Measurements from ENCODE around the gene THBS1. TPM values are rescaled to one million over a fixed set of nuclear protein-coding genes. Genes with fewer than 3 reads are reported as not detected.
A peak's percentile ranks its signal among the peaks of the same experiment; 100 is the strongest.

THBS1 gene
- total RNA-seq, 1 experiment from 2014 or later: 37.1 TPM

DNA sequence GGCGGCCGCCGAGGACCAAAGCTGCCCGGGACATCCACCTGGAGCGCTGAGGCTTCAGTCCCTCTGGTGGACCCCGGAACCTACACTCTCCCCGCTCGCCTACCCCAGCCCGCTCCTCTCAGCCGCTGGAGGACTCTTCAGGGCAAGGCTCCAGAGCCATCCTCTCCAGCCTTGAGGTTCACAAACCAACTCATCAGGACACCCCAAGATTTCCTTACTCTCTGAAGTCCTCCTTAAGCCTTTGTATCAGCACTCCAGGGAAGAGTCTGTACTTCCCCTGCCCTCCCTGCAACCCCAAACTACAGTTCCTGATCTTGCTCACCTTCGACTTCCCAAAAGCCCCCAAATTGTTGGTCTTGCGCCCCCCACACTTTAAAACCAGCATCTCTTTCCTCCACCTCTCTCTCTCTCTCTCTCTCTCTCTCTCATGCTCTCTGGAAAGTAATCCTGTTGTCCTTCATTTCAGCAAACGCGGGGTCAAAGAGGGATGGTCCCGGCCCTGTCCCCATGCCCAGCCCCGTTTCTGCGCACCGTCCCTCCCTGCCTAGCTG lies 438 bp downstream of the THBS1 start (continued):
- TF ChIP-seq, protein P1, sequence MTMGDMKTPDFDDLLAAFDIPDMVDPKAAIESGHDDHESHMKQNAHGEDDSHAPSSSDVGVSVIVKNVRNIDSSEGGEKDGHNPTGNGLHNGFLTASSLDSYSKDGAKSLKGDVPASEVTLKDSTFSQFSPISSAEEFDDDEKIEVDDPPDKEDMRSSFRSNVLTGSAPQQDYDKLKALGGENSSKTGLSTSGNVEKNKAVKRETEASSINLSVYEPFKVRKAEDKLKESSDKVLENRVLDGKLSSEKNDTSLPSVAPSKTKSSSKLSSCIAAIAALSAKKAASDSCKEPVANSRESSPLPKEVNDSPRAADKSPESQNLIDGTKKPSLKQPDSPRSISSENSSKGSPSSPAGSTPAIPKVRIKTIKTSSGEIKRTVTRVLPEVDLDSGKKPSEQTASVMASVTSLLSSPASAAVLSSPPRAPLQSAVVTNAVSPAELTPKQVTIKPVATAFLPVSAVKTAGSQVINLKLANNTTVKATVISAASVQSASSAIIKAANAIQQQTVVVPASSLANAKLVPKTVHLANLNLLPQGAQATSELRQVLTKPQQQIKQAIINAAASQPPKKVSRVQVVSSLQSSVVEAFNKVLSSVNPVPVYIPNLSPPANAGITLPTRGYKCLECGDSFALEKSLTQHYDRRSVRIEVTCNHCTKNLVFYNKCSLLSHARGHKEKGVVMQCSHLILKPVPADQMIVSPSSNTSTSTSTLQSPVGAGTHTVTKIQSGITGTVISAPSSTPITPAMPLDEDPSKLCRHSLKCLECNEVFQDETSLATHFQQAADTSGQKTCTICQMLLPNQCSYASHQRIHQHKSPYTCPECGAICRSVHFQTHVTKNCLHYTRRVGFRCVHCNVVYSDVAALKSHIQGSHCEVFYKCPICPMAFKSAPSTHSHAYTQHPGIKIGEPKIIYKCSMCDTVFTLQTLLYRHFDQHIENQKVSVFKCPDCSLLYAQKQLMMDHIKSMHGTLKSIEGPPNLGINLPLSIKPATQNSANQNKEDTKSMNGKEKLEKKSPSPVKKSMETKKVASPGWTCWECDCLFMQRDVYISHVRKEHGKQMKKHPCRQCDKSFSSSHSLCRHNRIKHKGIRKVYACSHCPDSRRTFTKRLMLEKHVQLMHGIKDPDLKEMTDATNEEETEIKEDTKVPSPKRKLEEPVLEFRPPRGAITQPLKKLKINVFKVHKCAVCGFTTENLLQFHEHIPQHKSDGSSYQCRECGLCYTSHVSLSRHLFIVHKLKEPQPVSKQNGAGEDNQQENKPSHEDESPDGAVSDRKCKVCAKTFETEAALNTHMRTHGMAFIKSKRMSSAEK (CRISPR knock-in tag; IDR thresholded peaks at IDR 0.05; ENCODE audit: borderline replicate concordance): no peak
- TF ChIP-seq ESRRA (CRISPR knock-in tag; IDR thresholded peaks at IDR 0.05; ENCODE audit: borderline replicate concordance) (no peak), USF1 (CRISPR knock-in tag; IDR thresholded peaks at IDR 0.05) (0 out of 2 replicates have a peak, but pooled peaks have one; percentile 2), ZBTB43 (CRISPR knock-in tag; IDR thresholded peaks at IDR 0.05) (no peak), SMAD3 (CRISPR knock-in tag; IDR thresholded peaks at IDR 0.05; ENCODE audit: borderline replicate concordance) (no peak), NFE2L1 (CRISPR knock-in tag; IDR thresholded peaks at IDR 0.05) (0 out of 2 replicates have a peak, but pooled peaks have one; percentile 11), USF2 (CRISPR knock-in tag; IDR thresholded peaks at IDR 0.05) (no peak)
- TF ChIP-seq, protein P2, sequence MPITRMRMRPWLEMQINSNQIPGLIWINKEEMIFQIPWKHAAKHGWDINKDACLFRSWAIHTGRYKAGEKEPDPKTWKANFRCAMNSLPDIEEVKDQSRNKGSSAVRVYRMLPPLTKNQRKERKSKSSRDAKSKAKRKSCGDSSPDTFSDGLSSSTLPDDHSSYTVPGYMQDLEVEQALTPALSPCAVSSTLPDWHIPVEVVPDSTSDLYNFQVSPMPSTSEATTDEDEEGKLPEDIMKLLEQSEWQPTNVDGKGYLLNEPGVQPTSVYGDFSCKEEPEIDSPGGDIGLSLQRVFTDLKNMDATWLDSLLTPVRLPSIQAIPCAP (CRISPR knock-in tag; IDR thresholded peaks at IDR 0.05): no peak

DNA sequence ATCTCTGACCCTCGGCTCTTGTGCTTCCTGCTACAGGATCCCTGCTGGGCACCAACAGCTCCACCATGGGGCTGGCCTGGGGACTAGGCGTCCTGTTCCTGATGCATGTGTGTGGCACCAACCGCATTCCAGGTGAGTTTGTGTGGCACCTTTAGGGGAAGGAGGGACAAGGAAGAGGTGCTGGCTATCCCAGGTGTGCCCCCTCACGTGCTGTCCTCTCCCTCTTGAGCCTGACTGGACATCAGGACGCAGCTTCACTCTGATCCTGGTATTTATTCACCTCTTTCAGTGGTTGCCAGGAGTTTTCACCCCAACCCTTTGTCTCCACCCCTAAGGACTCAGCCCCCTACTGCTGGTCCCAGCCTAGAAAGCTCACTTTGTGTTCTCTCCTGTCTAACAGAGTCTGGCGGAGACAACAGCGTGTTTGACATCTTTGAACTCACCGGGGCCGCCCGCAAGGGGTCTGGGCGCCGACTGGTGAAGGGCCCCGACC lies 960 bp downstream of the THBS1 start:
- H3K36me3 Mint-ChIP-seq: peaks cover 42% of the 10 kb centered on the region
- ChIA-PET POLR2A (interaction anchor here (1.3 to 3.1 kb wide), 9 partner anchors 12 to 413 kb away, joined by 3 to 31 read pairs (median 8); no protein-coding TSS in a partner anchor), CTCF (interaction anchor here (0.6 to 5.4 kb wide), 16 partner anchors 17 to 874 kb away, joined by 3 to 44 read pairs (median 6); no protein-coding TSS in a partner anchor)
- ATAC-seq: peak; percentile 18
- H3K4me1 Mint-ChIP-seq: peaks cover 28% of the 10 kb centered on the region
- no peak for TF ChIP-seq GTF2I (CRISPR knock-in tag; conservative IDR thresholded peaks at IDR 0.05)
- H3K9me3 Mint-ChIP-seq: no peaks in the 10 kb centered on the region
- H3K27me3 Mint-ChIP-seq (ENCODE audit: low read depth): peaks cover 16% of the 10 kb centered on the region
- DNase-seq (ENCODE audit: low spot score): peak; percentile 68
- peak overlapping the region; percentile 83; the same call in 1 of the 2 replicates for H3K27ac Mint-ChIP-seq
- peak overlapping the region; percentile 87 for H3K4me3 Mint-ChIP-seq

DNA sequence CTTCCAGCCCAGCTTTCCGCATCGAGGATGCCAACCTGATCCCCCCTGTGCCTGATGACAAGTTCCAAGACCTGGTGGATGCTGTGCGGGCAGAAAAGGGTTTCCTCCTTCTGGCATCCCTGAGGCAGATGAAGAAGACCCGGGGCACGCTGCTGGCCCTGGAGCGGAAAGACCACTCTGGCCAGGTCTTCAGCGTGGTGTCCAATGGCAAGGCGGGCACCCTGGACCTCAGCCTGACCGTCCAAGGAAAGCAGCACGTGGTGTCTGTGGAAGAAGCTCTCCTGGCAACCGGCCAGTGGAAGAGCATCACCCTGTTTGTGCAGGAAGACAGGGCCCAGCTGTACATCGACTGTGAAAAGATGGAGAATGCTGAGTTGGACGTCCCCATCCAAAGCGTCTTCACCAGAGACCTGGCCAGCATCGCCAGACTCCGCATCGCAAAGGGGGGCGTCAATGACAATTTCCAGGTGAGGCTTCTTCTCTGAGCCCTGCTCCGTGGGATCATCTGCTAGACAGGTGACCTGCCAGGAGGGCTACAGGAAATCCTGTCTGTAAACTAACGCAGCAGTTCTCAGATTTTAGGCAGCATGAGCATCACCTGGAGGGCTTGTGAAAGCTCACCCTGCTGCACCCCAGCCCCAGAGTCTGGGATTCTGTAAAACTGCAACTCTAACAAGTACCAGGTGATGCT lies 1.6 kb downstream of the THBS1 start:
- ATAC-seq (no peak), DNase-seq (ENCODE audit: low spot score) (no peak)
- Mint-ChIP-seq H3K27ac (no peak overlapping the region), H3K36me3 (peaks cover 48% of the 10 kb centered on the region), H3K4me3 (peak overlapping the region; percentile 87), H3K27me3 (ENCODE audit: low read depth) (peaks cover 16% of the 10 kb centered on the region), H3K4me1 (peaks cover 28% of the 10 kb centered on the region), H3K9me3 (no peaks in the 10 kb centered on the region)
- ChIA-PET CTCF (interaction anchor here (0.6 to 5.4 kb wide), 11 partner anchors 20 to 710 kb away, joined by 3 to 44 read pairs (median 8); no protein-coding TSS in a partner anchor), POLR2A (interaction anchor here (1.0 to 3.1 kb wide), 6 partner anchors 12 to 410 kb away, joined by 3 to 31 read pairs (median 6); no protein-coding TSS in a partner anchor)
- TF ChIP-seq, protein P3, sequence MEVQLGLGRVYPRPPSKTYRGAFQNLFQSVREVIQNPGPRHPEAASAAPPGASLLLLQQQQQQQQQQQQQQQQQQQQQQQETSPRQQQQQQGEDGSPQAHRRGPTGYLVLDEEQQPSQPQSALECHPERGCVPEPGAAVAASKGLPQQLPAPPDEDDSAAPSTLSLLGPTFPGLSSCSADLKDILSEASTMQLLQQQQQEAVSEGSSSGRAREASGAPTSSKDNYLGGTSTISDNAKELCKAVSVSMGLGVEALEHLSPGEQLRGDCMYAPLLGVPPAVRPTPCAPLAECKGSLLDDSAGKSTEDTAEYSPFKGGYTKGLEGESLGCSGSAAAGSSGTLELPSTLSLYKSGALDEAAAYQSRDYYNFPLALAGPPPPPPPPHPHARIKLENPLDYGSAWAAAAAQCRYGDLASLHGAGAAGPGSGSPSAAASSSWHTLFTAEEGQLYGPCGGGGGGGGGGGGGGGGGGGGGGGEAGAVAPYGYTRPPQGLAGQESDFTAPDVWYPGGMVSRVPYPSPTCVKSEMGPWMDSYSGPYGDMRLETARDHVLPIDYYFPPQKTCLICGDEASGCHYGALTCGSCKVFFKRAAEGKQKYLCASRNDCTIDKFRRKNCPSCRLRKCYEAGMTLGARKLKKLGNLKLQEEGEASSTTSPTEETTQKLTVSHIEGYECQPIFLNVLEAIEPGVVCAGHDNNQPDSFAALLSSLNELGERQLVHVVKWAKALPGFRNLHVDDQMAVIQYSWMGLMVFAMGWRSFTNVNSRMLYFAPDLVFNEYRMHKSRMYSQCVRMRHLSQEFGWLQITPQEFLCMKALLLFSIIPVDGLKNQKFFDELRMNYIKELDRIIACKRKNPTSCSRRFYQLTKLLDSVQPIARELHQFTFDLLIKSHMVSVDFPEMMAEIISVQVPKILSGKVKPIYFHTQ (CRISPR knock-in tag; IDR thresholded peaks at IDR 0.05): no peak
- no peak for TF ChIP-seq USF2 (CRISPR knock-in tag; IDR thresholded peaks at IDR 0.05)
